HL-60 (cell line): ENCODE measurements around the gene GALM.

Experiments used
- DNase-seq, 2 experiments: peaks; one replicate each; pipeline ENCODE4 v3.0.0-alpha.2; 2010 to 2020; ENCODE audit warnings: low read depth in 1 of 2, low spot score in 1 of 2
- H3K27ac ChIP-seq: fragments of 250-450 bp; sonication (Bioruptor Pico); replicated peaks from 2 replicates; pipeline ENCODE4 v1.5.1; 2020; ENCODE audit warnings: mild to moderate bottlenecking, moderate library complexity
- H3K27me3 ChIP-seq: fragments of 250-450 bp; sonication (Bioruptor Pico); 2 replicates; pipeline ENCODE4 v1.5.1; 2021; ENCODE audit warnings: mild to moderate bottlenecking, moderate library complexity; ENCODE audit not compliant: insufficient read depth, poor library complexity, severe bottlenecking
- H3K4me3 ChIP-seq: replicated peaks from 2 replicates; pipeline ENCODE4 v1.5.1; 2011; ENCODE audit warnings: mild to moderate bottlenecking, control low read depth, low read length; ENCODE audit not compliant: insufficient read depth
- GABPA ChIP-seq: IDR thresholded peaks from 2 replicates; pipeline ENCODE4 v1.6.1; 2012; ENCODE audit warnings: low read depth
- POLR2AphosphoS5 ChIP-seq: IDR thresholded peaks from 2 replicates; pipeline ENCODE4 v1.6.1; 2012; ENCODE audit warnings: low read depth
- SPI1 ChIP-seq: IDR thresholded peaks from 2 replicates; pipeline ENCODE4 v1.6.1; 2012; ENCODE audit warnings: low read depth, mild to moderate bottlenecking, borderline replicate concordance
- TF ChIP-seq, protein P1 (sequence below): IDR thresholded peaks from one replicate; pipeline ENCODE4 v1.5.1; 2011; ENCODE audit warnings: low read length, control low read depth, inconsistent platforms; ENCODE audit not compliant: insufficient read depth
- TF ChIP-seq, protein P2 (sequence below): IDR thresholded peaks from 2 replicates; pipeline ENCODE4 v1.6.1; 2012; ENCODE audit warnings: low read depth; ENCODE audit not compliant: insufficient replicate concordance

Gene GALM

DNA sequence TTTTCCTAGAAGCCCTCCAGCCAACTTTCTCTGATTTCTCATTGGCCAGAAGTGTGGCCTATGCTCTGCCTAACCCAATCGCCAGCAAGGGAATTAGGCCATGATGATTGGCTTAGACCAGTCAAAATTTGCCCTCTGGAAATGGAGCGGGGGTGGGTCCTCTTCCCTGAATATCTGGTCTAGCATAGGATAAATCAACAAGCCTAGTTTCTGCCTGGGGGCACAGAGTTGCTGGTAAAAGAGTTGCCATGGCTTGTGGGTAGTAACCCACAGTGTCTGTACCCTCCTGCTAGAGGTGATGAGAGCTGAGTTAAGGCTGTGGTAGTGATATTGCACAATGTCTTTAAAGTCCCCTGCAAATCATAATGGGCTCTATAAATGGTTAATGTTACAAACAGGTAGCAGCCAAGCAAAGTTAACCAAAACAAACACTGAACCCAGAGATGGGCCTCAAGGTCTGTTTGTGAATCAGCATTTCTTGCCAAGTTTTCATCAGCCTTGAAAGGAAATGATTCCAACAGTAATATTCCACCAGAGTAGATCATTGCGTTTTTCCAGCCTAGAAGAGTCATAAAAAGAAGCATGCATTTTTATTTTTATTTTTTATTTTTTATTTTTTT is 19.3 kb downstream of the GALM start:
- Histone ChIP-seq H3K4me3 (no peak overlapping the region), H3K27me3 (no peaks in the 10 kb centered on the region), H3K27ac (no peak overlapping the region)
- DNase-seq = no peak
- TF ChIP-seq POLR2AphosphoS5 = no peak
- TF ChIP-seq, protein P1, sequence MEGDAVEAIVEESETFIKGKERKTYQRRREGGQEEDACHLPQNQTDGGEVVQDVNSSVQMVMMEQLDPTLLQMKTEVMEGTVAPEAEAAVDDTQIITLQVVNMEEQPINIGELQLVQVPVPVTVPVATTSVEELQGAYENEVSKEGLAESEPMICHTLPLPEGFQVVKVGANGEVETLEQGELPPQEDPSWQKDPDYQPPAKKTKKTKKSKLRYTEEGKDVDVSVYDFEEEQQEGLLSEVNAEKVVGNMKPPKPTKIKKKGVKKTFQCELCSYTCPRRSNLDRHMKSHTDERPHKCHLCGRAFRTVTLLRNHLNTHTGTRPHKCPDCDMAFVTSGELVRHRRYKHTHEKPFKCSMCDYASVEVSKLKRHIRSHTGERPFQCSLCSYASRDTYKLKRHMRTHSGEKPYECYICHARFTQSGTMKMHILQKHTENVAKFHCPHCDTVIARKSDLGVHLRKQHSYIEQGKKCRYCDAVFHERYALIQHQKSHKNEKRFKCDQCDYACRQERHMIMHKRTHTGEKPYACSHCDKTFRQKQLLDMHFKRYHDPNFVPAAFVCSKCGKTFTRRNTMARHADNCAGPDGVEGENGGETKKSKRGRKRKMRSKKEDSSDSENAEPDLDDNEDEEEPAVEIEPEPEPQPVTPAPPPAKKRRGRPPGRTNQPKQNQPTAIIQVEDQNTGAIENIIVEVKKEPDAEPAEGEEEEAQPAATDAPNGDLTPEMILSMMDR = no peak
- no peak for TF ChIP-seq GABPA
- TF ChIP-seq, protein P2, sequence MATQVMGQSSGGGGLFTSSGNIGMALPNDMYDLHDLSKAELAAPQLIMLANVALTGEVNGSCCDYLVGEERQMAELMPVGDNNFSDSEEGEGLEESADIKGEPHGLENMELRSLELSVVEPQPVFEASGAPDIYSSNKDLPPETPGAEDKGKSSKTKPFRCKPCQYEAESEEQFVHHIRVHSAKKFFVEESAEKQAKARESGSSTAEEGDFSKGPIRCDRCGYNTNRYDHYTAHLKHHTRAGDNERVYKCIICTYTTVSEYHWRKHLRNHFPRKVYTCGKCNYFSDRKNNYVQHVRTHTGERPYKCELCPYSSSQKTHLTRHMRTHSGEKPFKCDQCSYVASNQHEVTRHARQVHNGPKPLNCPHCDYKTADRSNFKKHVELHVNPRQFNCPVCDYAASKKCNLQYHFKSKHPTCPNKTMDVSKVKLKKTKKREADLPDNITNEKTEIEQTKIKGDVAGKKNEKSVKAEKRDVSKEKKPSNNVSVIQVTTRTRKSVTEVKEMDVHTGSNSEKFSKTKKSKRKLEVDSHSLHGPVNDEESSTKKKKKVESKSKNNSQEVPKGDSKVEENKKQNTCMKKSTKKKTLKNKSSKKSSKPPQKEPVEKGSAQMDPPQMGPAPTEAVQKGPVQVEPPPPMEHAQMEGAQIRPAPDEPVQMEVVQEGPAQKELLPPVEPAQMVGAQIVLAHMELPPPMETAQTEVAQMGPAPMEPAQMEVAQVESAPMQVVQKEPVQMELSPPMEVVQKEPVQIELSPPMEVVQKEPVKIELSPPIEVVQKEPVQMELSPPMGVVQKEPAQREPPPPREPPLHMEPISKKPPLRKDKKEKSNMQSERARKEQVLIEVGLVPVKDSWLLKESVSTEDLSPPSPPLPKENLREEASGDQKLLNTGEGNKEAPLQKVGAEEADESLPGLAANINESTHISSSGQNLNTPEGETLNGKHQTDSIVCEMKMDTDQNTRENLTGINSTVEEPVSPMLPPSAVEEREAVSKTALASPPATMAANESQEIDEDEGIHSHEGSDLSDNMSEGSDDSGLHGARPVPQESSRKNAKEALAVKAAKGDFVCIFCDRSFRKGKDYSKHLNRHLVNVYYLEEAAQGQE = no peak
- TF ChIP-seq SPI1 = no peak

DNA sequence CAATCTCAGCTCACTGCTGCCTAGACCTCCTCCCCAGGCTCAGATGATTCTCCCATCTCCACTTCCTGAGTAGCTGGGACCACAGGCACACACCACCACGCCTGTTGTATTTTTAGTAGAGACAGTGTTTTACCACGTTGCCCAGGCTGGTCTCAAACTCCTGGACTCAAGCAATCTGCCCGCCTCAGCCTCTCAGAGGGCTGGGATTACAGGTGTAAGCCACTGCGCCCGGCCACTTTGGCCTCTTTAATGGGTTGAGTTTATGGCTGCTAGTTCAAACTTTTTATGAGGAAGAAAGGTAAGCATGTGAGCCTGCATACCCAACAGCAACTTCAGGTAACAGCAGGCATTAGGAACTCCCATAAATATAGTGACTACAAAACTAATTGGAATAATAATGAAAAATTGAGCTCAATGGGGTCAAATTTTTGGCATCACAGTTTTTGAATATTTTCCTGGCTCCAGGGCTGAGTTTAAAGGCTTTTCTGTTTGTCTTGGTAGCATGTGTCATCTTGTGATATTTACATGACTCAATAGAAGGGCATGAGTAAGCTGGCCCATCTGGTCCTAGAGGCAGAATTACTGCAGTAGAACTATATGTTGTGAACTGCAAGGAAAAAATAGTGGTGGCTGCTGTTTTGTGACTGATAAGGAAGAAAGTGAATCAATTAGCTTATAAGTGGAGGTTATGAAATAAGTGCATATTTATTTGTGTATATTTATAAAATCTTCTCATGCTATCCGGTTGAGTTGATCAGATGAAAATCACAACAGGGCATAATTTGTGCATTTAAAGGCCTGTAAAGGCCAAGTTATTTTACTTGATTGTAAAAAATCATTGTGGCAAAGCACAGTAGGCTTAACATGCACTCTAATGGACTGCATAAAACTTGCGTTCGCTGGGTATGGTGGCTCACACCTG is 24.8 kb downstream of the GALM start:
- no peak overlapping the region for H3K27ac ChIP-seq
- no peak overlapping the region for H3K4me3 ChIP-seq
- DNase-seq = no peak
- TF ChIP-seq, protein P1 = no peak
- TF ChIP-seq POLR2AphosphoS5 = no peak
- TF ChIP-seq, protein P2 = no peak
- no peak for TF ChIP-seq SPI1
- TF ChIP-seq GABPA = no peak
- no peaks in the 10 kb centered on the region for H3K27me3 ChIP-seq

DNA sequence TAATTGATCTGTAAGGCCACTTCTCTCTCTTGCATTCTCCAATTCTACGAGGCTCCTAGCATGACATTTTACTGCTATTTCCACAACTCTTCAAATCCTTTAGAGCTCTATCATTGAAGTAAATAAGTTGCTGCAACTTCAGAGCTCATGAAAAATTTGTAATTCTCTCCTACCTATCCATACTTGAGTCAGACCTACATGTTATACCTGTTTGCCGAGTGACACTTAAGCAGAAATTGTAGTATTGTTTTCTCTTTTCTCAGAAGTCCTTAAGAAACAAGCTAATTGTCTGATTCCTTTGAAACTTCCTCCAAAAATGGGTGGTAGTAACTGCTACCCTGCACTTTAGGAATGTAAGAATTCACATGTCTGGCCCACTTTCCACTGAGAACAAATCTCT is 26.1 kb downstream of the GALM start:
- DNase-seq = no peak
- TF ChIP-seq, protein P2 = no peak
- TF ChIP-seq GABPA = no peak
- no peak for TF ChIP-seq SPI1
- TF ChIP-seq POLR2AphosphoS5 = no peak
- TF ChIP-seq, protein P1 = no peak
- no peaks in the 10 kb centered on the region for H3K27me3 ChIP-seq
- H3K27ac ChIP-seq = no peak overlapping the region
- H3K4me3 ChIP-seq = no peak overlapping the region
